Stimulated activated CD8-positive, alpha-beta memory T cell treated with anti-CD3 and anti-CD28 coated beads, Interleukin-7, amount 100 ng/mL, for 4 hours (primary cell): ENCODE data around the gene UBR2.
"Not testable (repeated sequence)": the region's sequence is repeated elsewhere in the genome, so short reads cannot be mapped to it uniquely, and the experiment has no call there.

Experiments
- DNase-seq, 2 donors: peaks; one replicate each; pipeline ENCODE4 v3.0.0-alpha.2; 2020; ENCODE audit warnings: low read depth in 2 of 2

The UBR2 gene

DNA sequence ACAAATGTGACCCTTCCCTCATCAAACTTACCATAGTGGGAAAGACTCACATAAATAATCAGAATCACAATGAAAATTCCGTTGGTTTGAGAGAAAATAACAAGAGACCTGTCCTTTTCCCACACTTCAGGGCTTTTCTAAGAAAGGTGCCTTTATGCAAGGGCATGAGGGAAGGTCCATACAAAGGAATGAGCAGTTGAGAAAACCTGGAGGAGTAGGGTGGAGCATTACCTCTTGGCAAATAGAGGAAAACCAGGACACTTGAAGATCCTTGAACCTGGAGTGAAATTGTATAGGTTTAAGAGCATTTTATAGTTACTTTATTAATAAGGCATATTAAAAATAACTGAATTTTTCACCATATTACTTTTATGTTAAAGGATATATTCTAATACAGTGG, 54.3 kb downstream of the UBR2 start:
- no peak for DNase-seq

GRCh38 chr6:42618686-42619085, 54.9 kb downstream of the UBR2 start:
- DNase-seq = no peak

DNA sequence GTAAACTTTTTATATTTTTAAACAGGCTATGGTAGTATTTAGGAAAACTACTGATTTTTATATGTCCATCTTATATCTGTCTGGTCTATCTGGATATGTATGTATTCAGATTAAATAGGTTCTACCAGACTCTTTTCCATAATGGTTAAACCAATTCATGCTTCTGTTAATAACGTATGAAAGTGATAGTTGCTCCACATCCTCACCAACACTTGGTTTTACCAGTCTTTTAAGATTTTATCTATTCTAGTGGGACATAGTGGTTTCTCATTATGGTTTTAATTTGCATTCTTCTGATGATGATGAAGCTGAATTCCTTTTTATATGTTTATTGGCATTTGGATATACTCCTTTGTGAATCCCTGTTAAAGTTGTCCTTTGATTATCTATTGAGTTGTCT, 56.1 kb downstream of the UBR2 start:
- DNase-seq = no peak

DNA sequence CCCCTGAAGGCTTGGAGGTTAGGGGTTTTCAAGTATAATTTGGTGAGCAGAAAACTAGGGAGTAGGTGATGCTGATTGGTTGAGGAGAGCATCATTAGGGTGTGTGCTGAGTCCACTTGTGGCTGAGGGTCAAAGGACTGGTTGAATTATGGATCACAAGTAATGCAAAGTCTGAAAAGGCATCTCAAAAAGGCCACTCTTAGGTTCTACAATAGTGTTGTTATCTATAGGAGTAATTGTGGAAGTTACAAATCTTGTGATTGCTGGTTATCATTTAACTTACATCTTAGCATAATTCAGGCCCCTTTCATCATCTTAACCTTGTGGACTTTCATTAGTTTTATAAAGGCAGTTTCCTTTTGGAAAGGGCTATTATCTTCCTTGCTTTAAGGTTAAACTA, 60.8 kb downstream of the UBR2 start:
- no peak for DNase-seq

GRCh38 chr6:42627044-42627443, 63.2 kb downstream of the UBR2 start:
- no peak for DNase-seq

DNA sequence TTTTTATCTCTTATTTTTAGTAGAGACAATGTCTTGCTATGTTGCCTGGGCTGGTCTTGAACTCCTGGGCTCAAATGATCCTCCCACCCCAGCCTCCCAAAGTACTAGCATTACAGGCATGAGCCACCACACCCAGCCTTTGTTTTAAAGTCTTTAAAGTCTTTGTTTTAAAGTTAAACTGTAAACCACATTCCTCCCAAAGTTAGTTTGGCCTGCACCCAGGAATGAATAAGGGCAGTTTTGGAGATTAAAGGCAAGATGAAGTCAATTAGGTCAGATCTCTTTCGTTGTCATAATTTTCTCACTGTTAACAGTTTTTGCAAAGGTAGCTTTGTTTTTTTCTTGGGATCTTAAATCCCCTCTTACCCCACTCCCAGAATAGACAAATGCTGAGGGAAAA, 63.8 kb downstream of the UBR2 start:
- no peak for DNase-seq

- DNase-seq = no peak
Measured at GRCh38 chr6:42628604-42629003, 64.8 kb downstream of the UBR2 start.

- no peak for DNase-seq
Measured at GRCh38 chr6:42629845-42630244, 66.0 kb downstream of the UBR2 start.

GRCh38 chr6:42637681-42638080, 73.9 kb downstream of the UBR2 start:
- DNase-seq = no peak

DNA sequence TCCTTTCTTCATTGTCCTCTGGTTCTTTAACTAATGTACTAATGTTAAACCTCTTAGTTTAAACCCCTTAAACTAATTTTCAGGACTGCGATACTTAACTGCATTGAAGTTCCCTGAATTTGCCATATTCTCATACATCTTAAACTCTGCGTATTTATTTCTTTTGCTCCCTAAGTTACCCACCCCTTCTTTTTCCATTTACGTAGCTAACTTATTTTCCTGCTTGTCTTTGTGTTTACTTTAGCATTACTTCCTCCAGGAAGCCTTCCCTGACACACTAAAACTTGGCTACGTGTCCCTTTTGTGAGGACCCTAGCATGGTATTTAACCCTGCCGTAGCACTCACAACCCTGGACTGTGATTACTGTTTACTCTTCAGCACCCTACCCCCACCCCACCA, 79.0 kb downstream of the UBR2 start:
- no peak for DNase-seq

GRCh38 chr6:42644211-42644610, 80.4 kb downstream of the UBR2 start:
- DNase-seq = no peak

DNA sequence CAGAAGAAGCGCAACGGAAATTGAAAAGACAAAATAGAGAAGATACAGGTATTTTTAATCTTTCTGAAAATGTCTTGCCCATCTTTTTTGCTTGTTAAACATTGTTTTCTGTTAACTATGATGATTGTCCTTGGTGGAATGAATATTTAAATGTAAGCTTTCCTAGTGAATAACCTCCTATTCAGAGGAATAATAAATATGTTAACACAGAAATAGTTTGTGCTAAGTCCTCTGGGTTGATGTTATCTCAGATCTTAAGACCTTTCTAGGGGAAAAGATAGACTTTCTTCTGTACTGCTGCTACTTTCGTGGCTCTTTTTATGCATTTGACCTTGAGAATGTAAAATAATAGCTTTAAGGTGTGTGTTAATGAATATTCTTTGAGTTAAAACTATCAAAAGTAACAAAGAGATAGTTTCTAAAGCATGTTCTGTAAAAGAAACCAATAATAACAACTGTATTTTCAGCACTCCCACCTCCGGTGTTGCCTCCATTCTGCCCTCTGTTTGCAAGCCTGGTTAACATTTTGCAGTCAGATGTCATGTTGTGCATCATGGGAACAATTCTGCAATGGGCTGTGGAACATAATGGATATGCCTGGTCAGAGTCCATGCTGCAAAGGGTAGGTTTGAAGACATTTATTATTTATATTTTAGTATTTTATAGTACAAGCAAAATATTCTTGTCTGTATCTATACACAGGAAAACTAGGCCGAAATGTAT, 88.4 kb downstream of the UBR2 start:
- no peak for DNase-seq

- no peak for DNase-seq
Measured at GRCh38 chr6:42653851-42654250, 90.0 kb downstream of the UBR2 start.

DNA sequence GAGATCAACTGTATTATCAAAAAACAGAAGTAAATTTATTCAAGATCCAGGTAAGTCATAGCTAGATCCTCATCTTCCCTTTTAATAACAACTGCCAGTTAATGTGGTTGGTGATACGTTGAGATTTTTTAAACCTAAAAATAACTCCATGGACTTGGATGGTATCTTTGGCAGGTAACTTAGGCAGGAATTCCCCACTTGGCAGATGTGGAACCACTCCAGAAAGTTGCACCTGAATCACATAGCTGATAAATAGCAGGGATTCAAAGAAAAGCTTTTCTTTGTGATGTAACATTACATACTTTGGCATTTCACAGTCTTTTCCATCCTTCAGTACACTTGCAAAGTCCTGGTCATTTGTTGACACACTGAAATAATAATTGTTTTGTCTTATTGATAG, 96.0 kb downstream of the UBR2 start:
- DNase-seq = no peak

- DNase-seq = peak; percentile 66 to 75
Measured at GRCh38 chr6:42661540-42662153, 97.8 kb downstream of the UBR2 start.

- no peak for DNase-seq
Measured at GRCh38 chr6:42664718-42665117, 100.9 kb downstream of the UBR2 start.

GRCh38 chr6:42674368-42674767, 110.5 kb downstream of the UBR2 start:
- DNase-seq = not testable (repeated sequence)

GRCh38 chr6:42674780-42675179, 111.0 kb downstream of the UBR2 start:
- no peak for DNase-seq

GRCh38 chr6:42679358-42679757, 115.5 kb downstream of the UBR2 start:
- DNase-seq = no peak

DNA sequence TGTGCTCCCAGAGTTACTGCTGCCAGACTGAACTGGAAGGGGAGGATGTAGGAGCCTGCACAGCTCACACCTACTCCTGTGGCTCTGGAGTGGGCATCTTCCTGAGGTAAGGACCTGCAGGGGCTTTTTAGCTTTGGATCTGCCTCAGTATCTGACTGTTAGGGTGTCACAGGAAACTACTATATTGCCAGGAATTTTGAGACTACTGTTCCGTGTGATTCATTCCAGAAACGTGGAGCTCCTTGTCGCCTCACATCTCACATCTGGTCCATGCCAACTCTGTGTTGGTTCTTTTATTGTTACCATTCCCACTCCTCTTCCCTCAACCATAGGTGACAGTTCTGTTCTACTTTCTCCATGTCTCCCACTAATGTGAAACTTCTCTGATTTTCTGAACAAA, 124.5 kb downstream of the UBR2 start:
- DNase-seq = no peak

GRCh38 chr6:42689371-42689770, 125.5 kb downstream of the UBR2 start:
- DNase-seq = no peak

DNA sequence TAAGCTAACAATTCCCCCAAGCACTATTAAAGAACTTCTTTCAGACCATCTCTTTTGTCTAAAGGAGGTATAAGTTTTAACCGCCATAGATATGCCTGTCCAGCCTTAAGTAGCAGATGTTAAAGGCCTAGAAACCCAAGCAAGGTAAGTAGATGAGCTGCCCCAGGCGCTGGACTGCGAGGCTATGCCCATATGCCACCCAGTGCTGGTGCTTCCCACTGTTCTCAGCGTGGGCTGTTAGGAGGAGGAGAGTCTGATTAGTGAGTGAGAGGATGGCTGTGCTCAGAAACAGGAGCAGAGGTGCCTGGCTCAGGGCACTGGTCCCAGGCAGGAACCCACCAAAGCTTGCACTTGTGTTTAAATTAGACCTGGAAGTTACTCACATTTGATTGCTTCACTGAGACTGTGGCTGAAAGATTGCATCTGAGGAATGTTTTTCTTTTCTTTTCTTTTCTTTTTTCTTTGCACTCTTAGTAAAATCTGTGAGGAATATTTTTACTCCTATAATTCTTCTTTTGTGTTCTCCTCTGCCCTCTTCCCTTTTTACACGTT, 126.4 kb downstream of the UBR2 start:
- no peak for DNase-seq

- DNase-seq = no peak
Measured at GRCh38 chr6:42690872-42691271, 127.0 kb downstream of the UBR2 start.
